BJ (cell line): ENCODE data around the gene MTX3. TPM values are rescaled to one million over a fixed set of nuclear protein-coding genes. Genes with fewer than 3 reads are reported as not detected.

Experiments
- CTCF ChIA-PET: fragments of 350-600 bp; formaldehyde crosslinking; extraction: SDS; loops from one replicate; lab custom pipeline; 2021; ENCODE audit warnings: antibody characterized with exemption, inconsistent platforms; lab: Yijun Ruan, JAX
- POLR2A ChIA-PET: fragments of 300-600 bp; sonication (Branson Sonifier 250); formaldehyde crosslinking; extraction: SDS; loops from one replicate; lab custom pipeline; 2021; ENCODE audit warnings: antibody characterized with exemption; lab: Charles Lee
- DNase-seq: peaks from one replicate; pipeline ENCODE4 v3.0.0-alpha.2; 2011; ENCODE audit warnings: low read depth
- H3K27me3 ChIP-seq: 2 replicates; pipeline ENCODE4 v1.6.0; 2011; ENCODE audit warnings: low read length; ENCODE audit not compliant: control insufficient read depth, insufficient read depth
- H3K36me3 ChIP-seq: 2 replicates; pipeline ENCODE4 v1.5.1; 2011; ENCODE audit warnings: low read length; ENCODE audit not compliant: control insufficient read depth, insufficient read depth
- H3K4me3 ChIP-seq: 2 replicates; pipeline ENCODE4 v1.5.1; 2011; ENCODE audit warnings: low read depth, mild to moderate bottlenecking, control low read depth, low read length
- polyA plus RNA-seq: library from polyadenylated mRNA; depleted of rRNA; stranded (reverse); fragments of >200 nt; gene quantifications from 2 replicates; pipeline ENCODE4 v1.2.3, GENCODE V29; 2011
- TF ChIP-seq, protein P1 (sequence below): IDR thresholded peaks from 2 replicates; pipeline ENCODE4 v1.5.1; 2011; ENCODE audit warnings: low read depth, mild to moderate bottlenecking, control low read depth, inconsistent platforms, low read length, moderate library complexity; ENCODE audit not compliant: insufficient read depth

MTX3 gene
- polyA plus RNA-seq, 1 experiment, result 5.1 TPM

DNA sequence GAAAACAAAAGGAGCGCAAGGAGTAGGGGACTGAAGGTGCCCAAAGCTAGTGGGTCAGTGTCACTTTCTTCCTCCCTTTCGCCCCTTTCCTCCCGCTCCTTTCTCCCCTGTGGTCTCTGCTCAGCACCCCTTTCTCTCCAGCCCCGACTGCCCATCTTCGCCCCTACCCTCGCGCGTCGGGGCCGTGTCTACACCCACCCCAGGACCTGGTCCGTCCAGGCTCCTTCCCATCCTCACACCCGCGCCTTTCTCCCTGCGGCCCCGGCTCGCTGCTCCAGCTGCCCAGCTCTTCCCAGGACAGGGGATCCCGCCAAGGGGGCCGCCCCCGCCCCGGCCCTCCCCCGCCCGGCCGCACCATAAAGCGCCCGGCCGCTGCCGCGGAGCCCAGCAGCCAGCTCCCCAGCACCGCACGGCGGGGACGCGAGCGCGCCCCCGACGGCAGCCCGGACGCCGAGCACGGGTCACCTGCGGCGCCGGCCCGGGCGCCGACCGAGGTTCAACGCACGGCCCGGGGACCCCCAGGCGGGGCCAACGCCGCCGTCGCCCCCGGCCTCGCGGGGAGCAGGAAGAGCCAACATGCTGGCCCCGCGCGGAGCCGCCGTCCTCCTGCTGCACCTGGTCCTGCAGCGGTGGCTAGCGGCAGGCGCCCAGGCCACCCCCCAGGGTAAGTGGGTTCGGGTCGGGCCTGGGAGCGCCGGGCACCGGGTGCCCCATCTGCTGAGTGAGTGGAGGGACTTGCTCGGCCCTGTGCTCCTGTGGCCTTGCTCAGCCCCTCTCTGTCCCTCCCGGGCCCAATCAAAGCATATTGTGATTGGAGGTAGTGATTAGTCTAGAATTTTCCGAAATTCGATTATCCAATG lies 44.1 kb upstream of the MTX3 start, which contains the start of gene THBS4:
Gene THBS4, plus strand, starts transcription at position 387 of the 860 bp plus-strand sequence. Its CDS starts 190 bp downstream, at position 577.
- no peak for DNase-seq
- TF ChIP-seq, protein P1, sequence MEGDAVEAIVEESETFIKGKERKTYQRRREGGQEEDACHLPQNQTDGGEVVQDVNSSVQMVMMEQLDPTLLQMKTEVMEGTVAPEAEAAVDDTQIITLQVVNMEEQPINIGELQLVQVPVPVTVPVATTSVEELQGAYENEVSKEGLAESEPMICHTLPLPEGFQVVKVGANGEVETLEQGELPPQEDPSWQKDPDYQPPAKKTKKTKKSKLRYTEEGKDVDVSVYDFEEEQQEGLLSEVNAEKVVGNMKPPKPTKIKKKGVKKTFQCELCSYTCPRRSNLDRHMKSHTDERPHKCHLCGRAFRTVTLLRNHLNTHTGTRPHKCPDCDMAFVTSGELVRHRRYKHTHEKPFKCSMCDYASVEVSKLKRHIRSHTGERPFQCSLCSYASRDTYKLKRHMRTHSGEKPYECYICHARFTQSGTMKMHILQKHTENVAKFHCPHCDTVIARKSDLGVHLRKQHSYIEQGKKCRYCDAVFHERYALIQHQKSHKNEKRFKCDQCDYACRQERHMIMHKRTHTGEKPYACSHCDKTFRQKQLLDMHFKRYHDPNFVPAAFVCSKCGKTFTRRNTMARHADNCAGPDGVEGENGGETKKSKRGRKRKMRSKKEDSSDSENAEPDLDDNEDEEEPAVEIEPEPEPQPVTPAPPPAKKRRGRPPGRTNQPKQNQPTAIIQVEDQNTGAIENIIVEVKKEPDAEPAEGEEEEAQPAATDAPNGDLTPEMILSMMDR, result no peak
- ChIA-PET CTCF (interaction anchor here (1.3 kb wide), 1 partner anchor 11 kb away, joined by 3 read pairs; no protein-coding TSS in a partner anchor), POLR2A (no interaction called here)
- H3K27me3 ChIP-seq, result peaks cover 19% of the 10 kb centered on the region
- no peaks in the 10 kb centered on the region for H3K36me3 ChIP-seq
- H3K4me3 ChIP-seq, result no peak within 1 kb of the TSS

DNA sequence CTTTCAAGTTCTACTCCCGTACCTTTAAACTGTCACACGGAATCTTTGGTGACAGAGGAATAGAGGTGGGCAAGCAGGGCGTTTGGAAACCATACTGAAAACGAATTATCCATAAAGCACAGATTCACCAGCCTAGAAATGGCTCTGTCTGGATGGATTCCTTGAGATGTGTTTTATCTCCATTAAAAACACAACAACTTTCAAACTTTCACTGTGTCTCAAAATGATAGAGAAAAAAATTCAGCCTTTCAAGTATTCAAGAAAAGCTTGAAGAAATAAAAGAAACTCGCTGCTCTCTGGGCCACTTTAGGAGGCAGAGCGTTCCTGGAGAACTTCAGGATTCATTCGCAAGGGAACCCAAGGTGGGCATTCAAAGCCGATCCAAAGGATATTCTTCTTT lies 43.5 kb upstream of the MTX3 start:
- no peak for DNase-seq
- Histone ChIP-seq H3K4me3 (no peak overlapping the region), H3K27me3 (peaks cover 19% of the 10 kb centered on the region), H3K36me3 (no peaks in the 10 kb centered on the region)
- TF ChIP-seq, protein P1, result no peak
- CTCF ChIA-PET, result interaction anchor here (1.1 kb wide), 1 partner anchor 49 kb away, joined by 3 read pairs; no protein-coding TSS in a partner anchor
- POLR2A ChIA-PET, result no interaction called here

DNA sequence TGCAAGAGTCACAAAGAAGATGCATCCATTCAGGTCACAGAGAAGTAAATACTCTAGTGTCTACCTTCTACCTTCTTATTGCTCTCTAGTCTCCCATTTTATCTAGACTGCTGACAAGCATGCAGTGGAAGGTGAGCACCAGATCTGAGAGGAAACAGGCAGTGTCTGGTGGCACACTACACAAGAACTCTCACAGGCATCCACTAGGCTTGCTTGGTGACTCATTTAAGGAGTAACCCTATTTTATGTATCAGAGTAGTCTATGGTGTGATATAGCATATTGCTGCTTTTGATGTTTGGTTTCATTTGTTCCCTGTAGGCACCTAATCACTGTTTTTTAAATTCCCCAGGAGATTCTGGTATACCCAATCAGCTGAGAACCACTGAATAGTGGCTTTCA lies 42.5 kb upstream of the MTX3 start:
- H3K27me3 ChIP-seq, result peaks cover 19% of the 10 kb centered on the region

DNA sequence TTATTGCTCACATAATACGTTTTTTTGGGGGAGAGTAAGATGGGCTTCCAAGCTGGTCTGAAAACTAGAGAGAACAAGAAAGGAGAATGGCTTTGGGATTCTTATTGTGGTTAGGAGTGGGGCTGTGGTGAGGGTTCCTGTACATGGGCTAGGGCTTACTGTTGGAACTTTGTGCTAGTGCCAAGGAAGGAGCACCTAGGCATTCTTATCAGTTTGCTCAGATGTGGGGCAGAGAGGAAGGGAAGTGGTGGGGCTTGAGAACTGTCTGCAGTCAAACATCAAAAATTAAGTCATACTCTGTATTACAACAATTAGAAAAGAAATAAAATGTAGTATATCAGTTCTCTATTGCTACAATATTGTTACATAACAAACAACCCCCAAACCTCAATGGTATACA lies 40.0 kb upstream of the MTX3 start:
- TF ChIP-seq, protein P1, result no peak
- H3K27me3 ChIP-seq, result peaks cover 14% of the 10 kb centered on the region
- DNase-seq, result no peak
- H3K36me3 ChIP-seq, result no peaks in the 10 kb centered on the region
- CTCF ChIA-PET, result no interaction called here
- POLR2A ChIA-PET, result no interaction called here
- no peak overlapping the region for H3K4me3 ChIP-seq

More for the DNA sequence above, 42.5 kb upstream of the MTX3 start:
- no peak for DNase-seq
- POLR2A ChIA-PET, result no interaction called here
- CTCF ChIA-PET, result interaction anchor here (1.1 kb wide), 1 partner anchor 50 kb away, joined by 3 read pairs; no protein-coding TSS in a partner anchor
- Histone ChIP-seq H3K4me3 (no peak overlapping the region), H3K36me3 (no peaks in the 10 kb centered on the region)
- TF ChIP-seq, protein P1, result no peak

DNA sequence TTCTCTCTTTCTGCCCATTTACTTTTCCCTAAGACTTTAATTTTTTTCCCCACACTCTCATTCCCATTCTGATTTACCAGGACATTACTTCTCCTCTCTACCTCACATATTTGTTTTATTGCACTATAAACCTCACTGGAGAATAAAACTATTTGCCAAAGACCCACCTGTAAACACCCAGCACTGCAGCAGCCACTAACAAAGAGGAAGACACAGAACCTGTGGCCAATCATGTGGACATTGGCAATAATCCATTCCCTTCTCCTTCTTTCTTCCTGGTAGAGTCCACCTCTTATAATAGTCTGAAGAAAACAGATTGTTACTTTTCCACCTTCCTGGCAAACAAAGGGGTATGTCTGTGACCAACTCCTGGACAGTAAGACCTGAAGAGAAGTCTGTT lies 35.8 kb upstream of the MTX3 start:
- TF ChIP-seq, protein P1, result no peak
- Histone ChIP-seq H3K36me3 (no peaks in the 10 kb centered on the region), H3K27me3 (peaks cover 3% of the 10 kb centered on the region), H3K4me3 (no peak overlapping the region)
- ChIA-PET CTCF (no interaction called here), POLR2A (no interaction called here)
- no peak for DNase-seq
